H1 (cell line): ENCODE measurements around the gene CMIP. TPM values are rescaled to one million over a fixed set of nuclear protein-coding genes. Genes with fewer than 3 reads are reported as not detected.

Experiments
- CTCF ChIA-PET: fragments of 300-600 bp; sonication (Branson Sonifier 250); formaldehyde crosslinking; loops from one replicate; lab custom pipeline; 2021; ENCODE audit not compliant: partially characterized antibody; lab: Charles Lee
- POLR2A ChIA-PET: fragments of 300-600 bp; sonication (Branson Sonifier 250); formaldehyde crosslinking; loops from one replicate; lab custom pipeline; 2021; ENCODE audit warnings: inconsistent platforms; ENCODE audit not compliant: partially characterized antibody; lab: Charles Lee
- DNase-seq, 2 experiments: peaks; one replicate each; pipeline versions ENCODE4 v3.0.0 to v3.0.0-alpha.2; 2010 to 2022; ENCODE audit warnings: low spot score in 2 of 2, low read depth in 1 of 2, mixed read lengths in 1 of 2
- FAIRE-seq: peaks from 2 replicates; lab custom pipeline; 2011; peaks lifted over from hg19 to GRCh38; lab: Jason Lieb, UNC
- H2AFZ ChIP-seq: 2 replicates; pipeline ENCODE4 v1.8.1; 2012; ENCODE audit warnings: low read length, inconsistent platforms
- H2AK5ac ChIP-seq: 2 replicates; pipeline ENCODE4 v1.6.1; 2013; ENCODE audit warnings: low read depth, low read length
- H2BK120ac ChIP-seq: replicated peaks from 2 replicates; pipeline ENCODE3; 2013; ENCODE audit warnings: low read depth, low read length, inconsistent platforms
- H2BK12ac ChIP-seq: 2 replicates; pipeline ENCODE4 v1.6.1; 2013; ENCODE audit warnings: low read depth, low read length
- H2BK15ac ChIP-seq: 2 replicates; pipeline ENCODE4 v1.6.1; 2013; ENCODE audit warnings: low read length
- H2BK20ac ChIP-seq: 2 replicates; pipeline ENCODE4 v1.6.1; 2013; ENCODE audit warnings: low read length
- H2BK5ac ChIP-seq: 2 replicates; pipeline ENCODE4 v1.6.1; 2013; ENCODE audit warnings: low read depth, low read length
- H3K14ac ChIP-seq: 2 replicates; pipeline ENCODE4 v1.6.1; 2013; ENCODE audit warnings: inconsistent platforms; ENCODE audit not compliant: insufficient read length
- H3K18ac ChIP-seq: 2 replicates; pipeline ENCODE4 v1.6.1; 2013; ENCODE audit warnings: low read length; ENCODE audit errors: extremely low read depth
- H3K23ac ChIP-seq: 2 replicates; pipeline ENCODE4 v1.6.1; 2013; ENCODE audit warnings: inconsistent platforms; ENCODE audit not compliant: insufficient read length
- H3K23me2 ChIP-seq: 2 replicates; pipeline ENCODE4 v1.6.1; 2013; ENCODE audit warnings: low read depth, low read length
- H3K27ac ChIP-seq: 2 replicates; pipeline ENCODE4 v1.6.1; 2011; ENCODE audit warnings: low read depth, low read length, inconsistent platforms
- H3K27me3 ChIP-seq, 4 experiments: replicated peaks in 1 of 4; 1 replicate in 1 of 4; 2 replicates in 3 of 4; pipeline versions ENCODE4 v1.6.1 to v1.8.1; 2011 to 2013; ENCODE audit warnings: low read length in 3 of 4, mild to moderate bottlenecking in 3 of 4, inconsistent platforms in 2 of 4, mixed read lengths in 2 of 4, moderate library complexity in 1 of 4; ENCODE audit not compliant: control insufficient read depth in 3 of 4, insufficient read depth in 3 of 4; ENCODE audit errors: extremely low read depth in 1 of 4
- H3K36me3 ChIP-seq, 4 experiments: 2 replicates each; pipeline versions ENCODE4 v1.6.1 to v1.8.1; 2011 to 2013; ENCODE audit warnings: mild to moderate bottlenecking in 4 of 4, low read length in 3 of 4, moderate library complexity in 2 of 4, control low read depth in 1 of 4, inconsistent platforms in 1 of 4; ENCODE audit not compliant: insufficient read depth in 4 of 4, control insufficient read depth in 2 of 4
- H3K4ac ChIP-seq: replicated peaks from 2 replicates; pipeline ENCODE3; 2013; ENCODE audit warnings: low read length, low read depth, mixed read lengths, inconsistent platforms; ENCODE audit not compliant: insufficient read length
- H3K4me1 ChIP-seq, 4 experiments: replicated peaks in 1 of 4; 1 replicate in 1 of 4; 2 replicates in 3 of 4; pipeline versions ENCODE4 v1.6.1 to v1.8.1; 2011 to 2013; ENCODE audit warnings: low read length in 3 of 4, inconsistent platforms in 2 of 4, mixed read lengths in 1 of 4; ENCODE audit not compliant: insufficient read depth in 4 of 4, control insufficient read depth in 3 of 4
- H3K4me2 ChIP-seq, 2 experiments: 2 replicates each; pipeline versions ENCODE4 v1.6.1 to v1.8.1; 2011 to 2013; ENCODE audit warnings: low read depth in 2 of 2, low read length in 2 of 2, control low read depth in 1 of 2, inconsistent platforms in 1 of 2, mild to moderate bottlenecking in 1 of 2; ENCODE audit not compliant: insufficient read depth in 1 of 2
- H3K4me3 ChIP-seq, 4 experiments: fragments of 200-600, 300-600 bp in 1 of 4; sonication (generic), shearing (Covaris generic), sonication (Bioruptor Twin) in 1 of 4; 2 replicates each; pipeline versions ENCODE4 v1.5.1 to v1.8.1; 2011 to 2016; ENCODE audit warnings: low read length in 4 of 4, low read depth in 3 of 4, control low read depth in 2 of 4, inconsistent platforms in 2 of 4, mild to moderate bottlenecking in 2 of 4, mixed read lengths in 1 of 4, moderate library complexity in 1 of 4; ENCODE audit not compliant: insufficient read depth in 2 of 4; ENCODE audit errors: extremely low read depth in 1 of 4
- H3K56ac ChIP-seq: replicated peaks from 2 replicates; pipeline ENCODE3; 2013; ENCODE audit warnings: low read depth, mild to moderate bottlenecking, mixed read lengths, low read length, inconsistent platforms; ENCODE audit not compliant: insufficient read length
- H3K79me1 ChIP-seq: 2 replicates; pipeline ENCODE4 v1.6.1; 2013; ENCODE audit warnings: low read depth, low read length, control low read depth
- H3K79me2 ChIP-seq, 2 experiments: 2 replicates each; pipeline versions ENCODE4 v1.6.1 to v1.8.1; 2012 to 2013; ENCODE audit warnings: low read length in 2 of 2, mild to moderate bottlenecking in 2 of 2, inconsistent platforms in 1 of 2; ENCODE audit not compliant: insufficient read depth in 2 of 2, control insufficient read depth in 1 of 2
- H3K9ac ChIP-seq, 4 experiments: replicated peaks in 1 of 4; 1 replicate in 1 of 4; 2 replicates in 3 of 4; pipeline versions ENCODE4 v1.6.1 to v1.8.1; 2011 to 2013; ENCODE audit warnings: low read depth in 3 of 4, low read length in 3 of 4, control low read depth in 2 of 4, mild to moderate bottlenecking in 2 of 4, moderate library complexity in 2 of 4, inconsistent platforms in 1 of 4; ENCODE audit errors: extremely low read depth in 1 of 4
- H3K9me3 ChIP-seq, 2 experiments: 2 replicates each; pipeline versions ENCODE4 v1.6.1 to v1.8.1; 2012 to 2013; ENCODE audit warnings: mild to moderate bottlenecking in 2 of 2, moderate library complexity in 2 of 2, control low read depth in 1 of 2, inconsistent platforms in 1 of 2, low read depth in 1 of 2, low read length in 1 of 2, mixed read lengths in 1 of 2; ENCODE audit not compliant: insufficient read depth in 2 of 2
- H4K20me1 ChIP-seq, 2 experiments: replicated peaks in 1 of 2; 2 replicates each; pipeline versions ENCODE3 to v1.8.1; 2011 to 2013; ENCODE audit warnings: inconsistent platforms in 2 of 2, low read length in 2 of 2, mild to moderate bottlenecking in 1 of 2; ENCODE audit not compliant: insufficient read depth in 2 of 2, control insufficient read depth in 1 of 2
- H4K5ac ChIP-seq: 2 replicates; pipeline ENCODE4 v1.6.1; 2013; ENCODE audit warnings: low read length, low read depth, mixed read lengths, inconsistent platforms; ENCODE audit not compliant: insufficient read length
- H4K8ac ChIP-seq: 2 replicates; pipeline ENCODE4 v1.8.0; 2013; ENCODE audit warnings: mild to moderate bottlenecking, moderate library complexity, low read length, inconsistent platforms; ENCODE audit not compliant: insufficient read depth; ENCODE audit errors: extremely low read depth
- H4K91ac ChIP-seq: replicated peaks from 2 replicates; pipeline ENCODE3; 2013; ENCODE audit warnings: low read length, mixed read lengths, inconsistent platforms; ENCODE audit not compliant: insufficient read length
- CBX8 ChIP-seq: fragments of 300-800, 300-1000 bp; sonication (generic); IDR thresholded peaks from 2 replicates; pipeline ENCODE4 v1.7.1; 2016; ENCODE audit warnings: low read depth, low read length, borderline replicate concordance
- CHD2 ChIP-seq: IDR thresholded peaks from 2 replicates; pipeline ENCODE4 v1.6.1; 2012; ENCODE audit warnings: low read length, improper control_type of control experiment
- HDAC2 ChIP-seq, 2 experiments: fragments of 300-600 bp in 1 of 2; sonication (generic) in 1 of 2; IDR thresholded peaks; 2 replicates each; pipeline ENCODE4 v1.6.1; 2011 to 2012; ENCODE audit warnings: low read depth in 2 of 2, low read length in 2 of 2, mild to moderate bottlenecking in 2 of 2, moderate library complexity in 2 of 2, borderline replicate concordance in 1 of 2, inconsistent platforms in 1 of 2
- JUND ChIP-seq: IDR thresholded peaks from 2 replicates; pipeline ENCODE4 v1.6.1; 2011; ENCODE audit warnings: mild to moderate bottlenecking, improper control_type of control experiment, low read length
- POLR2A ChIP-seq, 2 experiments: IDR thresholded peaks; 1 replicate in 1 of 2; 2 replicates in 1 of 2; pipeline ENCODE4 v1.6.1; 2011; ENCODE audit warnings: low read depth in 2 of 2, low read length in 2 of 2, mild to moderate bottlenecking in 2 of 2; ENCODE audit errors: control extremely low read depth in 1 of 2
- SAP30 ChIP-seq: fragments of 300-600 bp; sonication (generic); IDR thresholded peaks from 2 replicates; pipeline ENCODE4 v1.7.1; 2012; ENCODE audit warnings: low read length, moderate library complexity, mild to moderate bottlenecking, inconsistent platforms; ENCODE audit not compliant: insufficient read depth, insufficient replicate concordance
- SIX5 ChIP-seq: IDR thresholded peaks from 2 replicates; pipeline ENCODE4 v1.6.1; 2011; ENCODE audit warnings: mild to moderate bottlenecking, low read depth, low read length
- TAF7 ChIP-seq: optimal IDR thresholded peaks from 2 replicates; pipeline ENCODE3; 2011; ENCODE audit warnings: low read depth, mild to moderate bottlenecking, inconsistent platforms, low read length, moderate library complexity, borderline replicate concordance
- USF2 ChIP-seq: IDR thresholded peaks from 2 replicates; pipeline ENCODE4 v1.6.1; 2011; ENCODE audit warnings: low read length, improper control_type of control experiment
- WGBS, 2 experiments: shearing (Covaris generic) in 1 of 2; methylation state at CpG; one replicate each; pipeline versions ENCODE4 v1.1.6 to v1.1.7; 2013 to 2015; ENCODE audit warnings: low lambda C conversion rate in 2 of 2, mixed read lengths in 2 of 2, inconsistent platforms in 1 of 2, low coverage in 1 of 2, missing lambda C conversion rate in 1 of 2; ENCODE audit not compliant: insufficient replicate concordance in 2 of 2, insufficient coverage in 1 of 2, insufficient read length in 1 of 2; ENCODE audit errors: extremely low coverage in 1 of 2, missing lambda C conversion rate in 1 of 2; 5-methylcytosine and 5-hydroxymethylcytosine counted together
- polyA plus RNA-seq, 7 experiments: library from polyadenylated mRNA; depleted of rRNA in 3 of 7; stranded (reverse) in 5 of 7; unstranded in 2 of 7; fragments of >200 nt in 5 of 7; fragments of 200-250 nt in 2 of 7; gene quantifications; 1 replicate in 5 of 7; 2 replicates in 1 of 7; 4 replicates in 1 of 7; pipeline versions ENCODE4 v1.2.1 to v1.2.3, GENCODE V29; 2011 to 2013; ENCODE audit warnings: missing spikeins in 2 of 7, mixed read lengths in 2 of 7
- total RNA-seq: library from RNA; stranded (reverse); fragmentation: NEBNext Ultra II Directional; extraction: Animal tissue kit (Norgen Biotek cat#: 25700); gene quantifications from 2 replicates; pipeline ENCODE4 v1.2.1, GENCODE V29; 2021
- TF ChIP-seq, protein P1 (sequence below): IDR thresholded peaks from 2 replicates; pipeline ENCODE4 v1.6.1; 2012; ENCODE audit warnings: inconsistent platforms

CMIP gene
- total and polyA plus RNA-seq, 2 of the 8 experiments (the other 6 are each of a cell fraction or from before 2014, with no cell fraction given) = 7.9 to 53.2 TPM

GRCh38 chr16:81511371-81511770 lies 66.8 kb downstream of the CMIP start:
- no peak overlapping the region for H4K91ac ChIP-seq
- no peaks in the 10 kb centered on the region for H3K9me3 ChIP-seq
- no peak overlapping the region for H2BK5ac ChIP-seq
- no peak overlapping the region for H4K5ac ChIP-seq
- no peak overlapping the region for H3K4me3 ChIP-seq
- FAIRE-seq (no peak), DNase-seq (no peak)
- peaks cover 15% of the 10 kb centered on the region for H3K79me1 ChIP-seq
- H3K18ac ChIP-seq = no peak overlapping the region
- H3K9ac ChIP-seq = no peak overlapping the region
- no peak overlapping the region for H3K23ac ChIP-seq
- H4K20me1 ChIP-seq = peaks cover 6 to 15% of the 10 kb centered on the region in 2 experiments
- H3K4ac ChIP-seq = no peak overlapping the region
- H2AK5ac ChIP-seq = no peak overlapping the region
- peaks cover 3 to 11% (median 10%) of the 10 kb centered on the region in 4 experiments for H3K4me1 ChIP-seq
- H2BK120ac ChIP-seq = no peak overlapping the region
- POLR2A ChIA-PET = no interaction called here
- no peaks in the 10 kb centered on the region for H3K27me3 ChIP-seq
- no peaks in the 10 kb centered on the region for H3K23me2 ChIP-seq
- H3K36me3 ChIP-seq = no peaks in the 10 kb centered on the region
- H2BK12ac ChIP-seq = 0 out of 2 replicates have a peak overlapping the region, but pooled peaks have one; percentile 19
- no peak overlapping the region for H2BK15ac ChIP-seq
- no peak overlapping the region for H2AFZ ChIP-seq
- H3K14ac ChIP-seq = no peak overlapping the region
- H3K79me2 ChIP-seq = peaks cover 0 to 86% of the 10 kb centered on the region in 2 experiments; a peak in 2 of 4 replicates
- no peak overlapping the region for H3K27ac ChIP-seq
- no peak overlapping the region for H3K4me2 ChIP-seq
- H4K8ac ChIP-seq = no peak overlapping the region
- CTCF ChIA-PET = no interaction called here
- 93% methylated on average over 5 of the region's 5 CpGs; no CpG with 5 or more reads in 1 of the 2 experiments for WGBS, 2 experiments
- H3K56ac ChIP-seq = no peak overlapping the region
- no peak overlapping the region for H2BK20ac ChIP-seq
- TF ChIP-seq SAP30 (no peak), SIX5 (no peak), POLR2A (IDR thresholded peaks at IDR 0.05; ENCODE audit: control extremely low read depth in 1 of 2, low read depth in 2 of 2, low read length in 2 of 2) (no peak), CBX8 (no peak), USF2 (no peak), TAF7 (no peak), JUND (no peak), CHD2 (no peak), HDAC2 (IDR thresholded peaks at IDR 0.05; ENCODE audit: borderline replicate concordance in 1 of 2, low read depth in 2 of 2, low read length in 2 of 2) (no peak)
- TF ChIP-seq, protein P1, sequence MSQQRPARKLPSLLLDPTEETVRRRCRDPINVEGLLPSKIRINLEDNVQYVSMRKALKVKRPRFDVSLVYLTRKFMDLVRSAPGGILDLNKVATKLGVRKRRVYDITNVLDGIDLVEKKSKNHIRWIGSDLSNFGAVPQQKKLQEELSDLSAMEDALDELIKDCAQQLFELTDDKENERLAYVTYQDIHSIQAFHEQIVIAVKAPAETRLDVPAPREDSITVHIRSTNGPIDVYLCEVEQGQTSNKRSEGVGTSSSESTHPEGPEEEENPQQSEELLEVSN = no peak
